Neural progenitor cell (in vitro differentiated cells): ENCODE data around the gene BCAN. TPM values are rescaled to one million over a fixed set of nuclear protein-coding genes. Genes with fewer than 3 reads are reported as not detected.

Experiments
- DNase-seq: peaks from one replicate; pipeline ENCODE4 v3.0.0-alpha.2; 2016; ENCODE audit warnings: low spot score
- H2AFZ ChIP-seq: fragments of 200-600 bp; sonication (generic); replicated peaks from 2 replicates; pipeline ENCODE4 v1.6.1; 2016; ENCODE audit warnings: antibody characterized with exemption
- H3F3A ChIP-seq: fragments of 200-600 bp; sonication (generic); 2 replicates; pipeline ENCODE4 v1.6.1; 2016; ENCODE audit warnings: antibody characterized with exemption, low read depth
- H3K27ac ChIP-seq: fragments of 200-600 bp; sonication (generic); 2 replicates; pipeline ENCODE4 v1.5.1; 2016; ENCODE audit warnings: mild to moderate bottlenecking
- H3K27me3 ChIP-seq: fragments of 200-600 bp; sonication (generic); 2 replicates; pipeline ENCODE4 v1.6.1; 2016; ENCODE audit warnings: mild to moderate bottlenecking, moderate library complexity
- H3K36me3 ChIP-seq: fragments of 200-600 bp; sonication (generic); 2 replicates; pipeline ENCODE4 v1.5.1; 2016
- H3K4me1 ChIP-seq: fragments of 200-600 bp; sonication (generic); 2 replicates; pipeline ENCODE4 v1.6.1; 2016; ENCODE audit warnings: mixed run types
- H3K4me2 ChIP-seq: fragments of 200-600 bp; sonication (generic); 2 replicates; pipeline ENCODE4 v1.6.1; 2016
- H3K4me3 ChIP-seq: fragments of 200-600 bp; sonication (generic); 2 replicates; pipeline ENCODE4 v1.5.1; 2016
- H3K79me2 ChIP-seq: fragments of 200-600 bp; sonication (generic); 2 replicates; pipeline ENCODE4 v1.6.1; 2016; ENCODE audit warnings: low read depth
- H3K9ac ChIP-seq: fragments of 200-600 bp; sonication (generic); 2 replicates; pipeline ENCODE4 v1.6.1; 2016
- H3K9me3 ChIP-seq: fragments of 200-600 bp; sonication (generic); 2 replicates; pipeline ENCODE4 v1.5.1; 2016; ENCODE audit warnings: low read depth
- H4K20me1 ChIP-seq: fragments of 200-600 bp; sonication (generic); 2 replicates; pipeline ENCODE4 v1.6.1; 2016; ENCODE audit warnings: low read depth
- H3K27ac Mint-ChIP-seq: 3 replicates; pipeline ENCODE4 v1.8.0; 2021; ENCODE audit warnings: mixed read lengths
- H3K27me3 Mint-ChIP-seq: 2 replicates; pipeline ENCODE4 v1.8.0; 2022; ENCODE audit warnings: low read depth, mild to moderate bottlenecking, inconsistent platforms, moderate library complexity, mixed read lengths; ENCODE audit not compliant: insufficient read depth
- H3K36me3 Mint-ChIP-seq: 3 replicates; pipeline ENCODE4 v1.8.0; 2021; ENCODE audit warnings: mixed read lengths
- H3K4me1 Mint-ChIP-seq: 3 replicates; pipeline ENCODE4 v1.8.0; 2021; ENCODE audit warnings: mixed read lengths
- H3K4me3 Mint-ChIP-seq: 3 replicates; pipeline ENCODE4 v1.8.0; 2021; ENCODE audit warnings: mild to moderate bottlenecking, moderate library complexity, mixed read lengths
- H3K9me3 Mint-ChIP-seq: 3 replicates; pipeline ENCODE4 v1.8.0; 2020; ENCODE audit warnings: mixed read lengths
- EZH2 ChIP-seq: fragments of 200-600 bp; sonication (generic); IDR thresholded peaks from 2 replicates; pipeline ENCODE4 v1.6.1; 2017; ENCODE audit warnings: antibody characterized with exemption, mild to moderate bottlenecking, moderate library complexity
- EZH2phosphoT487 ChIP-seq: fragments of 200-600 bp; sonication (generic); IDR thresholded peaks from 2 replicates; pipeline ENCODE4 v1.6.1; 2017; ENCODE audit warnings: antibody characterized with exemption
- total RNA-seq: library from RNA; depleted of rRNA; stranded (reverse); fragments of >200 nt; gene quantifications from 2 replicates; pipeline ENCODE4 v1.2.3, GENCODE V29; 2015; ENCODE audit warnings: low replicate concordance
- TF ChIP-seq, protein P1 (sequence below): fragments of 200-600 bp; sonication (generic); IDR thresholded peaks from 2 replicates; pipeline ENCODE4 v1.5.1; 2017; ENCODE audit warnings: antibody characterized with exemption, mild to moderate bottlenecking

Gene BCAN
- total RNA-seq, 1 donor from 2014 or later, result not detected

- peaks cover 15% of the 10 kb centered on the region for H3K27me3 ChIP-seq
- H4K20me1 ChIP-seq, result no peaks in the 10 kb centered on the region
- H3F3A ChIP-seq, result peaks cover 59% of the 10 kb centered on the region
- Mint-ChIP-seq H3K36me3 (peaks cover 17% of the 10 kb centered on the region), H3K4me1 (peaks cover 64% of the 10 kb centered on the region), H3K4me3 (peak overlapping the region; percentile 19), H3K27ac (peak overlapping the region; percentile 15), H3K27me3 (peaks cover 20% of the 10 kb centered on the region), H3K9me3 (peaks cover 4% of the 10 kb centered on the region)
- TF ChIP-seq, protein P1, sequence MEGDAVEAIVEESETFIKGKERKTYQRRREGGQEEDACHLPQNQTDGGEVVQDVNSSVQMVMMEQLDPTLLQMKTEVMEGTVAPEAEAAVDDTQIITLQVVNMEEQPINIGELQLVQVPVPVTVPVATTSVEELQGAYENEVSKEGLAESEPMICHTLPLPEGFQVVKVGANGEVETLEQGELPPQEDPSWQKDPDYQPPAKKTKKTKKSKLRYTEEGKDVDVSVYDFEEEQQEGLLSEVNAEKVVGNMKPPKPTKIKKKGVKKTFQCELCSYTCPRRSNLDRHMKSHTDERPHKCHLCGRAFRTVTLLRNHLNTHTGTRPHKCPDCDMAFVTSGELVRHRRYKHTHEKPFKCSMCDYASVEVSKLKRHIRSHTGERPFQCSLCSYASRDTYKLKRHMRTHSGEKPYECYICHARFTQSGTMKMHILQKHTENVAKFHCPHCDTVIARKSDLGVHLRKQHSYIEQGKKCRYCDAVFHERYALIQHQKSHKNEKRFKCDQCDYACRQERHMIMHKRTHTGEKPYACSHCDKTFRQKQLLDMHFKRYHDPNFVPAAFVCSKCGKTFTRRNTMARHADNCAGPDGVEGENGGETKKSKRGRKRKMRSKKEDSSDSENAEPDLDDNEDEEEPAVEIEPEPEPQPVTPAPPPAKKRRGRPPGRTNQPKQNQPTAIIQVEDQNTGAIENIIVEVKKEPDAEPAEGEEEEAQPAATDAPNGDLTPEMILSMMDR, result no peak
- TF ChIP-seq EZH2 (no peak), EZH2phosphoT487 (no peak)
- H3K4me1 ChIP-seq, result peaks cover 49% of the 10 kb centered on the region
- no peak overlapping the region for H3K4me3 ChIP-seq
- peak overlapping the region; percentile 84 for H3K4me2 ChIP-seq
- peak overlapping the region; percentile 35 for H2AFZ ChIP-seq
- peak; percentile 31 for DNase-seq
- H3K79me2 ChIP-seq, result no peaks in the 10 kb centered on the region
- peak overlapping the region; percentile 35 for H3K27ac ChIP-seq
- H3K9me3 ChIP-seq, result no peaks in the 10 kb centered on the region
- no peaks in the 10 kb centered on the region for H3K36me3 ChIP-seq
- H3K9ac ChIP-seq, result no peak overlapping the region
These were observed 52.7 kb downstream of the BCAN start for GRCh38 chr1:156694690-156694962.

- Histone ChIP-seq H3K79me2 (peaks cover 1% of the 10 kb centered on the region), H2AFZ (no peak overlapping the region), H3K36me3 (no peaks in the 10 kb centered on the region), H3K27me3 (no peaks in the 10 kb centered on the region), H3K9me3 (no peaks in the 10 kb centered on the region), H3K9ac (no peak overlapping the region), H3F3A (peaks cover 40% of the 10 kb centered on the region), H3K4me3 (no peak overlapping the region), H3K4me1 (peaks cover 29% of the 10 kb centered on the region), H4K20me1 (peaks cover 10% of the 10 kb centered on the region), H3K4me2 (no peak overlapping the region), H3K27ac (no peak overlapping the region)
- Mint-ChIP-seq H3K36me3 (peaks cover 24% of the 10 kb centered on the region), H3K27ac (peak overlapping the region; percentile 48), H3K4me3 (peak overlapping the region; percentile 40), H3K9me3 (peaks cover 4% of the 10 kb centered on the region), H3K27me3 (peaks cover 20% of the 10 kb centered on the region), H3K4me1 (peaks cover 47% of the 10 kb centered on the region)
- TF ChIP-seq EZH2 (no peak), EZH2phosphoT487 (no peak)
- TF ChIP-seq, protein P1, result no peak
- no peak for DNase-seq
These were observed 54.8 kb downstream of the BCAN start for GRCh38 chr1:156696755-156697154.

GRCh38 chr1:156697481-156697880, 55.6 kb downstream of the BCAN start:
- no peaks in the 10 kb centered on the region for H3K27me3 ChIP-seq
- H4K20me1 ChIP-seq, result peaks cover 18% of the 10 kb centered on the region
- H3K79me2 ChIP-seq, result peaks cover 8% of the 10 kb centered on the region
- H3K4me3 ChIP-seq, result no peak overlapping the region
- H3F3A ChIP-seq, result peaks cover 33% of the 10 kb centered on the region
- H3K4me1 ChIP-seq, result peaks cover 21% of the 10 kb centered on the region
- Mint-ChIP-seq H3K27me3 (peaks cover 15% of the 10 kb centered on the region), H3K27ac (no peak overlapping the region), H3K36me3 (peaks cover 24% of the 10 kb centered on the region), H3K4me3 (peak overlapping the region; percentile 25), H3K4me1 (peaks cover 40% of the 10 kb centered on the region), H3K9me3 (peaks cover 4% of the 10 kb centered on the region)
- no peak overlapping the region for H2AFZ ChIP-seq
- TF ChIP-seq, protein P1, result no peak
- TF ChIP-seq EZH2 (no peak), EZH2phosphoT487 (no peak)
- no peak for DNase-seq
- H3K36me3 ChIP-seq, result no peaks in the 10 kb centered on the region
- no peak overlapping the region for H3K27ac ChIP-seq
- no peak overlapping the region for H3K4me2 ChIP-seq
- no peak overlapping the region for H3K9ac ChIP-seq
- no peaks in the 10 kb centered on the region for H3K9me3 ChIP-seq
